GM23248 (cell line): ENCODE measurements around the gene PPT2.

Experiments
- EZH2 ChIP-seq: fragments of 200-600 bp; sonication (generic); IDR thresholded peaks from 2 replicates; pipeline ENCODE4 v1.6.1; 2018; ENCODE audit warnings: antibody characterized with exemption, mild to moderate bottlenecking; ENCODE audit not compliant: insufficient read depth, poor library complexity, severe bottlenecking
- EZH2phosphoT487 ChIP-seq: fragments of 200-600 bp; sonication (generic); IDR thresholded peaks from 2 replicates; pipeline ENCODE4 v1.6.1; 2018; ENCODE audit warnings: antibody characterized with exemption, moderate library complexity, mild to moderate bottlenecking, low read depth; ENCODE audit not compliant: insufficient read depth

DNA sequence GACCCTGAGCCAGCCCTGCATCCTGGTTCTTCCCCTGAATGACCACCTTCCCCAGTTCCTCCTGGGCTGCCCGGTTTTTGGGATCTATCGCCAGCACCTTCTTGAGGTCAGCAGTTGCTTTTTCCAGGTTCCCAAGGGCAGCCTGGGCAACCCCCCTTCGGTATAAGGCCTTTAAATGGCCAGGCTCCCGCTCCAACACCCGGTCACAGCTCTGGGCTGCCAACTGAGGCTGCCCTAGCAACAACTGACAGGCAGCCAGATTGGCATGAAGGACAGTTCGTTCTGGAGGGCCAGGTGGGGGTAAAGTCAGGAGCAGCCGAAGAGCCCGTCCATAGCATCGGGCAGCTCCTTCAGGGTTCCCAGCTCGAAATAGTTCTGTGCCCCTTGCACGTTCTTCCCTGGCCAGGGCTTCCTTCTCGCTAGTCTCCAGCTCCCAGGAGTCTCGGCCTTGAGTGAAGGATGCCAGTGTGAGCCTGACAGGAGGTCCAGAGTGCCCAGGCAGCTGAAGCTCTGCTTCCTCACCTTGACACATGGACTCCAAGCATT is 25.1 kb upstream of the PPT2 start:
- TF ChIP-seq EZH2phosphoT487 (no peak), EZH2 (no peak)
